HG03558 (cell line): ENCODE data around the gene IRF6.
A peak's percentile ranks its signal among the peaks of the same experiment; 100 is the strongest.

Experiments used
- ATAC-seq: cut with Tn5 transposase; IDR thresholded peaks from one replicate; pipeline ENCODE4 v1.9.1; 2021; ENCODE audit warnings: moderate number of reproducible peaks; ENCODE audit not compliant: unreplicated experiment; ENCODE audit errors: extremely low read depth

The IRF6 gene

GRCh38 chr1:209768354-209768774 is 37.6 kb downstream of the IRF6 start:
- peak; percentile 73 for ATAC-seq

DNA sequence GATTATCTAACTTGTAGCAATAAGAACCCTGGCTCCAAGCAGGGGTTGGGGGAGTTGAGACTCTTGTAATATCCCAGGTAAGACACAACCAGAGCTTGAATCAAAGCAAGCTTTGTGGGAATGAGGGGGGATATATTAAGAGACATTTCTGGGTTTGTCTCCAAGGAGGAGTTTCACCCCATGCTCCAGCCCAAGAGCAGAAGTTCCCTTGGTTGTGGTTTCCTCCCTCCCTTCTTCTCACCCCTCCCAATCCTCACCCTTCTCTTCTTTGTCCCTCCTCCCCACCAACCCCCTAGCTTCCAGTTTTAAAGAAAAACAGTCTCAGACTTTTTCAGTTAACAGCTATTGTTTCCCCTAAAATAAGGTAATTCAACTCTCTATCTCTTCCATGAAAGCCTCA is 38.2 kb downstream of the IRF6 start:
- ATAC-seq, result no peak

GRCh38 chr1:209767096-209767495 is 38.8 kb downstream of the IRF6 start:
- no peak for ATAC-seq

DNA sequence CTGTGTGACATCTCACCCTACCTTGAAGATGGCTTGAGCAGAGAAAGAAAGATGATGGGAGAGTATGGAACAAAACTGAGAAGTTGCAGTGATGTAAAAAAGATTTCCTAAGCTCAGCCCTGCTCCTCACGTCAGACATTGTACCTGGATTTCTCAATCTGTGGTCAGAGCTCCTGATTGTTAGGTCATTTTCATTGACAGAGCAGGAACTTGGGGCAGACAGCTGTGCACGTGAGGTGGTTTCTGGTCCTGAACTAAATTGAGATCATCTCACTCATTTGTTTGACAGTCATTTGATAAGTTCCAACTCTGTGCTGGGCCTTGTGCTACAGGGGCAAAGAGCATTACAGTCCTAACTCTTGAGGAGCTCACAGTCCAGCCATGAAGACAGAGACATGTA is 39.9 kb downstream of the IRF6 start:
- no peak for ATAC-seq

GRCh38 chr1:209761011-209761635 is 44.8 kb downstream of the IRF6 start:
- no peak for ATAC-seq

DNA sequence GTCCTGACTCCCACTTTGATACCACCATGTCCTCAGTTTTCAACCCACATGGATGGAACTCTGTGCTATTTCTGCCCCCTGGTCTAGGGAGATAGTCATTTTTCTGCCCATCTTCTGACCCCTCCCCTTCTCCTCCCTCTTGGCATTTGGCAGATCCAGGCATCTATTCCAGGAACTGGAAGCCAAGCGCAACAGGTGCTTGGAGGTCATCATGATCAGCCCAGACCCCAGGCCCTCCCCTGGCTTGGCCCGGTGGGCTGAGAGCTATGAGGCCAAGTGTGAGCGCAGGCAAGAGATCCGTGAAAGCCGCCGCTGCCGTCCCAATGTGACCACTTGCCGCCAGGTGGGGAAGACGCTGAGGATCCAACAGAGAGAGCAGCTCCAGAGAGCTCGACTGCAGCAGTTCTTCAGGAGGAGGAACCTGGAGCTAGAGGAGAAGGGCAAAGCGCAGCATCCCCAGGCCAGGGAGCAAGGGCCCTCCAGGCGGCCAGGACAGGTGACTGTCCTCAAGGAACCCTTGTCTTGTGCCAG is 46.0 kb downstream of the IRF6 start:
- no peak for ATAC-seq

DNA sequence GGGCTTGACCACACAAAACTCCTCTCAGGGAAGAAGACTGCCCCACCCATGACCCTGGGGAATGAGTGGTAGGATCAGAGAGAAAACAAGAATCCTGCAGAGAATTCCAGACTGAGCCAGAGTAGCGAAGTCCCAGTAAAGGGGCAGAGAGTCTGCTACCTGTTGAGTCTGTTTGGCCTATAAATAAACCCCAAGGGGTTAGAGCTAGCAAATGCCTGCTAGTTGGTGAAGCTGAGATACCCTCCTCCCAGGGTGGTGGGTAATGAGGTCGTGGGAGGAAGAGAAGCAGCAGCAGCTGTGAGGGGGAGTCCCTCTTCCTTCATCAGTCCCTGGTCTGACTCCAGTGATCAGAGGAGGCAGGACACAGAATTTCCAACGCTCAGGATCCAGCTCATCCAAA is 47.5 kb downstream of the IRF6 start:
- ATAC-seq, result no peak

GRCh38 chr1:209756615-209757445 is 49.1 kb downstream of the IRF6 start:
- no peak for ATAC-seq

GRCh38 chr1:209755926-209756614 is 49.9 kb downstream of the IRF6 start, which contains the start of gene TRAF3IP3:
Gene TRAF3IP3, plus strand, starts transcription at chr1:209756053. Its CDS starts 3,987 bp downstream, at chr1:209760040.
- peak; percentile 44 for ATAC-seq

GRCh38 chr1:209755256-209755655 is 50.7 kb downstream of the IRF6 start:
- ATAC-seq, result no peak

- no peak for ATAC-seq
Measured at GRCh38 chr1:209752890-209753289, 53.1 kb downstream of the IRF6 start.

GRCh38 chr1:209751627-209752231 is 54.2 kb downstream of the IRF6 start:
- peak; percentile 44 for ATAC-seq

DNA sequence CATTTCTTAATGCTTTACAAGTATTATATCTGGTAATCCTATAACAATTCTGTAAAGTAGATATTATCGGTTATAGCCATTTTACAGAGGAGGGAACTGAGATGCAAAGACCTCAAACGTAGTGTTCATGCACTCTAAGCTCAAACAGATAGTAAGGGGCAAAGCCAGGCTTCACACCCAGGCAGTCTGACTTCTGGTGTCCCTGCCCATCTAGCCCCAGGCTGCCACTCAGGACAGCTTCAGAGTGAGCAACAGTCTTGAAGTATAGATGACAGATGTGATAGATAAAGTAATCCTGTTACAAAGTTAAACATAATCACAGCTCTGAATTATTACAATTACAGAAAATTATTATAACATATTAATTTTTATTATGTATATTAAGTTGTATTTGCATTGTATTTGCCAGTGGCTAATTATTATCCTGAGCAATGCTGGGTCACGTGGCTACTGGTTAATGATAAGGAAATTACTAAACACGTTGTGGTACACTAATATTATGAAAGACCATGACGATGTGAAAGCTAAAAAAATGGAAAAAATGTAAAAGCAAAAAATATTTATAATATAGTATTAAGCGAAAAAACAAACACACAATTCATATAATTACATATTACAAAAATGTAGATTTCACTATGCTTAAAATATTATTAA is 56.1 kb downstream of the IRF6 start:
- ATAC-seq, result no peak

DNA sequence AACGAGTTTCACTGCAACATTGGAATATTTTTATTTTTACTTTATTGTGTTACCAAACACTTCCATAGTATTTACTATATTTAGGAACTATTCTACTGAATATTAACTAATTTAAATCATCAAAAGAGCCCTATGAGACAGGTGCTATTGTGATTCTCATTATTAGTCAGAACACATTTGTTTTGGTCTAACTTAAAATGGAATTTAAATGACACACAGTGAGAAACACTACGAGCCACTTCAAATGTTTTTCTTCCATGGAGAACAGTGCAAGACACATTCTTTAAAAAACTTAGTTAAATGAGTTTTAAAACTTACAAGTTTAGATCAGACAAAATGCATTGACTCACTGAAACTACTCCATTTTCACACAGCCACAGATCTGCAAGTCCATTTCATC is 56.7 kb downstream of the IRF6 start:
- ATAC-seq, result no peak

DNA sequence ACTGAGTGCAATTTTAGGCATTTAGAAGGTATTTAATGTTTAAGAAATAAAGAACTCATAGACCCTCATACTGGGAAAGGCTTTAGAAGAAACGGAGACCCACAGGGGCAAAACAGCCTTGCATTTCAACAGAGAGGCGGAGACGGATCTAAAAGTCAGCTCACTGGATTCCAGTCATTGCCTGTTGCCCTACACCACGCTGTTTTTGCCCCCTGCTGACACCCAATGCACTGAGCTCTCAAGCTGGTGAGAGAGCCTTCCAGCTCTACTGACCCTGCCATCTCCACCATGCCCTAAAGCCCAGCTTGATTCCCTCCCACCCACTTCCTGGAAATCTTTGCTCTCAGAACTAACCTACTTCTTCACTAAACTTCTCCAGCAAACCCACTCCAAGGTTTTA is 57.3 kb downstream of the IRF6 start:
- no peak for ATAC-seq

GRCh38 chr1:209747580-209748262 is 58.2 kb downstream of the IRF6 start:
- peak; percentile 48 for ATAC-seq

GRCh38 chr1:209746451-209747165 is 59.3 kb downstream of the IRF6 start:
- ATAC-seq, result no peak

DNA sequence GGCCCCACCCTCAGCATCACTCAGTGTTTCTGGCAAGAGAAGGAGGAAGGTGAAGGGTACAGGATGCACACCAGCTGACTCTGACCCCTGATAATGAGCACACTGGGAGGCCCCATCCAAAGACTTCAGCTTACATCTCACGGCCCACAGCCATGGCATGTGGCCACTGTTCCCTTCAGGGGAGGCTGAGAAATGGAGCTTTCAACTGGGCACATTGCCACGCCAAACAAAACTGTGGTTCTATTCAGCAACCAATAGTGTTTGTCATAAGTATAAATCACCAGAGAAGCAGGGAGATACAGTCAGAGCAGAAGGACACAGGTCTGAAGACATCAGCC is 62.8 kb downstream of the IRF6 start:
- no peak for ATAC-seq
